Naive thymus-derived CD4-positive, alpha-beta T cell (primary cell): ENCODE results near the gene KARS1. TPM values are rescaled to one million over a fixed set of nuclear protein-coding genes. Genes with fewer than 3 reads are reported as not detected.

Experiments used
- ATAC-seq: fragments of 150-1000 bp; cut with Tn5 transposase; 2 replicates; pipeline ENCODE4 v1.10.0; 2021; ENCODE audit warnings: mild to moderate bottlenecking, moderate library complexity
- CTCF ChIA-PET: fragments of 350-600 bp; sonication (Branson Sonifier 250); formaldehyde crosslinking; loops from one replicate; lab custom pipeline; 2021; ENCODE audit warnings: antibody characterized with exemption; lab: Charles Lee
- POLR2A ChIA-PET: fragments of 350-600 bp; sonication (Branson Sonifier 250); formaldehyde crosslinking; loops from one replicate; lab custom pipeline; 2021; ENCODE audit warnings: antibody characterized with exemption, inconsistent platforms; lab: Charles Lee
- DNase-seq, 9 donors: peaks; one replicate each; pipeline versions ENCODE4 v3.0.0 to v3.0.0-alpha.2; 2020 to 2022; ENCODE audit warnings: mixed read lengths in 1 of 9
- H3K27ac ChIP-seq: one replicate; pipeline ENCODE4 v1.7.0; 2013; ENCODE audit warnings: mild to moderate bottlenecking, low read depth, low read length, moderate library complexity
- H3K27me3 ChIP-seq, 2 donors: one replicate each; pipeline ENCODE4 v1.7.0; 2013; ENCODE audit warnings: low read length in 2 of 2, mild to moderate bottlenecking in 2 of 2, moderate library complexity in 2 of 2; ENCODE audit not compliant: control insufficient read depth in 2 of 2, insufficient read depth in 2 of 2
- H3K36me3 ChIP-seq, 3 experiments: 1 replicate in 2 of 3; 2 replicates in 1 of 3; pipeline ENCODE4 v1.7.0; 2013; ENCODE audit warnings: low read length in 3 of 3, mild to moderate bottlenecking in 3 of 3, moderate library complexity in 1 of 3; ENCODE audit not compliant: insufficient read depth in 3 of 3, control insufficient read depth in 2 of 3
- H3K4me1 ChIP-seq, 2 donors: one replicate each; pipeline ENCODE4 v1.7.0; 2013; ENCODE audit warnings: low read length in 2 of 2, mild to moderate bottlenecking in 2 of 2, moderate library complexity in 1 of 2; ENCODE audit not compliant: control insufficient read depth in 2 of 2, insufficient read depth in 2 of 2
- H3K4me3 ChIP-seq: 2 replicates; pipeline ENCODE4 v1.7.0; 2013; ENCODE audit warnings: mild to moderate bottlenecking, low read length
- H3K9me3 ChIP-seq, 3 experiments: 1 replicate in 2 of 3; 2 replicates in 1 of 3; pipeline ENCODE4 v1.7.0; 2013; ENCODE audit warnings: low read length in 3 of 3; ENCODE audit not compliant: control insufficient read depth in 2 of 3
- H3K27ac Mint-ChIP-seq, 9 donors: one replicate each; pipeline ENCODE4 v1.8.0; 2020 to 2022; ENCODE audit warnings: mixed read lengths in 9 of 9, mild to moderate bottlenecking in 8 of 9, moderate library complexity in 5 of 9, inconsistent platforms in 2 of 9
- H3K27me3 Mint-ChIP-seq, 5 donors: one replicate each; pipeline ENCODE4 v1.8.0; 2021 to 2022; ENCODE audit warnings: mixed read lengths in 5 of 5, mild to moderate bottlenecking in 1 of 5
- H3K36me3 Mint-ChIP-seq, 5 donors: one replicate each; pipeline ENCODE4 v1.8.0; 2020 to 2022; ENCODE audit warnings: mixed read lengths in 5 of 5, mild to moderate bottlenecking in 3 of 5, inconsistent platforms in 1 of 5
- H3K4me1 Mint-ChIP-seq, 7 donors: one replicate each; pipeline ENCODE4 v1.8.0; 2020 to 2022; ENCODE audit warnings: mixed read lengths in 7 of 7, mild to moderate bottlenecking in 3 of 7, inconsistent platforms in 1 of 7
- H3K4me3 Mint-ChIP-seq, 10 donors: one replicate each; pipeline ENCODE4 v1.8.0; 2020 to 2022; ENCODE audit warnings: mild to moderate bottlenecking in 10 of 10, mixed read lengths in 10 of 10, moderate library complexity in 6 of 10, inconsistent platforms in 2 of 10
- H3K9me3 Mint-ChIP-seq, 11 donors: one replicate each; pipeline ENCODE4 v1.8.0; 2020 to 2022; ENCODE audit warnings: mixed read lengths in 11 of 11, mild to moderate bottlenecking in 4 of 11, inconsistent platforms in 1 of 11, moderate library complexity in 1 of 11
- intact Hi-C, 2 donors: fragments of 100-400 bp; cut with micrococcal nuclease; formaldehyde crosslinking; loops; one replicate each; pipeline ENCODE4 v1.15.1; 2023
- polyA plus RNA-seq, 2 donors: library from polyadenylated mRNA; unstranded; fragments of 300-500 nt; fragmentation: Illumina TruSeq; gene quantifications; one replicate each; pipeline ENCODE4 v1.2.3, GENCODE V29; 2021
- total RNA-seq, 6 experiments: library from RNA in 5 of 6; stranded (reverse) in 5 of 6; gene quantifications; 1 replicate in 5 of 6; 2 replicates in 1 of 6; pipeline ENCODE4 v1.2.3 and lab custom pipeline; 2021 to 2026

The KARS1 gene
- total and polyA plus RNA-seq, 7 experiments from 2014 or later = 118 to 216 (median 141) TPM

DNA sequence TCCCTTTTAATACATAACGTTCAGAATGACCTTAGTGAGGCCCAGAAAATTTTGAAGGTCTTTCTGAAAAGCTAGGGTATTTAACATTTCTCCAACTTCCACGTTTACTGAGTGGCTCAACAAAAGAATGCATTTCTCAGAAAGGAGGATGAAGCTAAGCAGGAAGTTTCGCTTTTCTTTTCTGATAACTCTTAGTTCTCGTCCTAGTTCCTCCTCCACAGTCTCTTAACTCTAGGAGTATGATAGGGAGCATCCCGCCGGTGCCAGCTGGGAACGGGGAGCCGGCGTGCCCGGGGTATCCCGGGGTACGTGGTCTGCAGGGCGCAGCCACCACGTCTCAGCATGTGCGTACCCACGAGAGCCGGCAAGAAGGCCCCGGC lies 363 bp downstream of the KARS1 start:
- POLR2A ChIA-PET = interaction anchor here (0.5 to 8.2 kb wide), 21 partner anchors 9 to 1544 kb away, joined by 3 to 118 read pairs (median 12); partner anchors contain the start of genes ADAT1, CFDP1, GABARAPL2 and GLG1
- H3K4me3 Mint-ChIP-seq = peak overlapping the region; percentile 90 to 100 (median 99)
- no peak for DNase-seq
- Histone ChIP-seq H3K4me3 (peak overlapping the region; percentile 97), H3K4me1 (peaks cover 32 to 51% of the 10 kb centered on the region in 2 donors), H3K9me3 (no peaks in the 10 kb centered on the region), H3K27me3 (no peaks in the 10 kb centered on the region), H3K36me3 (peaks cover 0 to 41% (median 11%) of the 10 kb centered on the region in 3 experiments), H3K27ac (peak overlapping the region; percentile 97)
- peaks cover 0 to 10% (median 0%) of the 10 kb centered on the region in 11 donors for H3K9me3 Mint-ChIP-seq
- intact Hi-C loops = loop anchor here (1.0 to 10.0 kb wide), 15 partner anchors 24 to 1543 kb away; partner anchors contain the start of genes ADAT1 (in 2 of the 2), CFDP1 (in 2 of the 2), GABARAPL2 (in 2 of the 2) and TMEM170A (in 2 of the 2)
- no peaks in the 10 kb centered on the region for H3K27me3 Mint-ChIP-seq
- peaks cover 9 to 38% (median 19%) of the 10 kb centered on the region in 5 donors for H3K36me3 Mint-ChIP-seq
- peaks cover 31 to 76% (median 64%) of the 10 kb centered on the region in 7 donors for H3K4me1 Mint-ChIP-seq
- CTCF ChIA-PET = interaction anchor here (0.6 to 2.0 kb wide), 3 partner anchors 25 to 176 kb away, joined by 3 to 8 read pairs (median 3); partner anchors contain the start of genes ADAT1 and GABARAPL2
- peak overlapping the region; percentile 91 to 99 (median 99) for H3K27ac Mint-ChIP-seq
- ATAC-seq = peak; percentile 10

DNA sequence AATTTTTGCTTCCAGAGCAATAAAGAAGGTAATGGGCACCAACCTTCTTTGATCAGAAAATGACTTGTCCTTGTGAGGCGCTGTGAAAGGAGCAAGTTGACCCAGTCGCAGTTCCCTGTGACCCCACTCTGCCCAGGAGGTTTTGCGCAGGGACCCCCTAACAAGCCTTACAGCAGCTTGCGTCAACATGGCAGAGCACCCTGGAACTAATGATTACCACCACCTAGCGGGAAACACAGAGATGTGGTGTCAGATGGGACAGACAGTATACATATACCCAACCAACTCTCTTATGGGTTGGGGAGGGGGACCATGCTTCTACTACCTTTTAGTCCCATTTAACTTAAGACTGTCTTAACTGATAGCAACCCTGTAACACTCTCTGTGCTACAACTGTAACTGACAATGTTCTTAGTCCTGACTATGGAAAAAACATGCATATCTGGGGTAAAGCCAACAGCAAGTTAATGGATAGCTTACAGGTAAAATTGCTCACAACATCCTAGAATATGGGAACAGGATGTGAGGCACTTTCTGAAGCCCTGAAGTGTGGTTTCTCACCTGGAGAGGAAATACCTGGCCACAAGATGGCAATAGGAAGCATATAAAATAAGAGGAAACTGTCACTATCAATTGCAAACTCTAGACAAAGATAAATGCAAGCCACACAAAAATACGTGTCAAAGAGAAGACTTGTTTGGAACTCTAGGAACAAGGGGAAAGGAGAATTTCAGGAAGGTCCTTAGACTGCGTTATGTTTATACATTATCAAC lies 3.0 kb downstream of the KARS1 start:
- ChIA-PET CTCF (interaction anchor here (0.7 kb wide), 1 partner anchor 120 kb away, joined by 3 read pairs; no protein-coding TSS in a partner anchor), POLR2A (interaction anchor here (0.9 to 8.2 kb wide), 3 partner anchors 12 to 23 kb away, joined by 3 to 118 read pairs (median 4); partner anchors contain the start of gene ADAT1)
- Histone ChIP-seq H3K4me1 (peaks cover 25 to 35% of the 10 kb centered on the region in 2 donors), H3K27ac (no peak overlapping the region), H3K9me3 (no peaks in the 10 kb centered on the region), H3K36me3 (peaks cover 13 to 65% (median 30%) of the 10 kb centered on the region in 3 experiments), H3K27me3 (no peaks in the 10 kb centered on the region), H3K4me3 (no peak overlapping the region)
- peaks cover 13 to 65% (median 56%) of the 10 kb centered on the region in 7 donors for H3K4me1 Mint-ChIP-seq
- H3K9me3 Mint-ChIP-seq = peaks cover 0 to 10% (median 0%) of the 10 kb centered on the region in 11 donors
- peaks cover 9 to 37% (median 26%) of the 10 kb centered on the region in 5 donors for H3K36me3 Mint-ChIP-seq
- DNase-seq (peak in 3 of 9 donors; percentile 31 to 46 (median 39)), ATAC-seq (no peak)
- H3K4me3 Mint-ChIP-seq = peak overlapping the region; percentile 46 to 79 (median 72)
- no peaks in the 10 kb centered on the region for H3K27me3 Mint-ChIP-seq
- intact Hi-C loops = loop anchor here (1.0 to 10.0 kb wide), 5 partner anchors 120 to 1347 kb away; partner anchors contain the start of genes PSMD7 (in 1 of the 2) and ZFP1 (in 1 of the 2)
- H3K27ac Mint-ChIP-seq = peak overlapping the region; percentile 45 to 86 (median 77)

DNA sequence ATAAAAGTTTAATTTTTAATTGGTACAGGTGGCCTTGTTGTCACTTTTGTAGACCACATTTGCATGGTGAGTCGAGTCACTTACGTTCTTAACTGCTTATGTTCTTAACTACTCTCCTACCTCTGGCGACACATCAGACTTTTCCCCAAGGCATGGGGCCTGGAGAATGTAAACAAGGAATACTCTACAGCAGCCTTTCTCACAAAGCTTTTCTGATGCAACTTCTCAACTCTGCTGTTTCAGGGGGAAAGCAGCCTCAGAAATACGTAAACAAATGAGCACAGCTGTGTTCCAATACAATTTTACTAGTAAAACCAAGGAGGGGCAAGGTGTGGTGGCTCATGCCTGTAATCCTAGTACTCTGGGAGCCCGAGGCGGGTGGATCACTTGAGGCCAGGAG lies 6.9 kb downstream of the KARS1 start:
- Histone ChIP-seq H3K36me3 (peaks cover 32 to 81% (median 46%) of the 10 kb centered on the region in 3 experiments), H3K9me3 (no peaks in the 10 kb centered on the region), H3K4me3 (no peak overlapping the region), H3K27ac (no peak overlapping the region), H3K4me1 (peaks cover 14 to 24% of the 10 kb centered on the region in 2 donors), H3K27me3 (no peaks in the 10 kb centered on the region)
- peaks cover 20 to 56% (median 51%) of the 10 kb centered on the region in 7 donors for H3K4me1 Mint-ChIP-seq
- H3K27ac Mint-ChIP-seq = peak overlapping the region in 2 of 9 donors; percentile 38 to 59
- CTCF ChIA-PET = no interaction called here
- intact Hi-C loops = loop anchor here (10.0 kb wide), 1 partner anchor 1276 kb away; no protein-coding TSS in a partner anchor
- H3K4me3 Mint-ChIP-seq = no peak overlapping the region
- peaks cover 8 to 50% (median 37%) of the 10 kb centered on the region in 5 donors for H3K36me3 Mint-ChIP-seq
- H3K9me3 Mint-ChIP-seq = peaks cover 0 to 2% (median 0%) of the 10 kb centered on the region in 11 donors
- POLR2A ChIA-PET = no interaction called here
- DNase-seq = no peak
- no peak for ATAC-seq
- no peaks in the 10 kb centered on the region for H3K27me3 Mint-ChIP-seq

DNA sequence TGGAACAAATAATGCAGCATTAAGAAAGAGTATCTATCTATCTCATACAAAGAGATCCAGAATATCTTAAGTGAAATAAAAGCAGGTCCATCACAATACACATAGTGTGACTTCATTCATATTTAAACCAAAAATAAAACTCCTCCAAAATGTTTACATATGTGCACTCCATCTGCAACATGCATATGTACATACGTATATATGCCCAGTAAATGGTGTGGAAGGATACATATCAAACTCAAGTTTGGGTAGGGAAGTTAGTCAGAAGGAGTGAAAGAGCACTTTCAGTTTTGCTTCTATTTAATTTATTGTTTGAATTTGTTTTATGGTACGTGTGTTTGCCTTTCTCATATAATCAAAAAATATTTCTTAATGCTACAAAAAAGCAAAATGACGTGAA lies 12.4 kb downstream of the KARS1 start:
- ATAC-seq = no peak
- Mint-ChIP-seq H3K9me3 (no peaks in the 10 kb centered on the region), H3K4me1 (peaks cover 8 to 16% (median 13%) of the 10 kb centered on the region in 7 donors), H3K27me3 (no peaks in the 10 kb centered on the region), H3K36me3 (peaks cover 15 to 65% (median 42%) of the 10 kb centered on the region in 5 donors), H3K27ac (peak overlapping the region in 2 of 9 donors; percentile 19 to 21), H3K4me3 (no peak overlapping the region)
- Histone ChIP-seq H3K4me1 (no peaks in the 10 kb centered on the region), H3K27me3 (no peaks in the 10 kb centered on the region), H3K36me3 (peaks cover 41 to 91% (median 64%) of the 10 kb centered on the region in 3 experiments), H3K9me3 (no peaks in the 10 kb centered on the region), H3K27ac (no peak overlapping the region), H3K4me3 (no peak overlapping the region)
- no peak for DNase-seq
- ChIA-PET POLR2A (interaction anchor here (0.9 to 2.1 kb wide), 2 partner anchors 10 to 13 kb away, joined by 3 to 16 read pairs; partner anchors contain the start of genes KARS1 and TERF2IP), CTCF (no interaction called here)
- intact Hi-C loops = no loop called here

DNA sequence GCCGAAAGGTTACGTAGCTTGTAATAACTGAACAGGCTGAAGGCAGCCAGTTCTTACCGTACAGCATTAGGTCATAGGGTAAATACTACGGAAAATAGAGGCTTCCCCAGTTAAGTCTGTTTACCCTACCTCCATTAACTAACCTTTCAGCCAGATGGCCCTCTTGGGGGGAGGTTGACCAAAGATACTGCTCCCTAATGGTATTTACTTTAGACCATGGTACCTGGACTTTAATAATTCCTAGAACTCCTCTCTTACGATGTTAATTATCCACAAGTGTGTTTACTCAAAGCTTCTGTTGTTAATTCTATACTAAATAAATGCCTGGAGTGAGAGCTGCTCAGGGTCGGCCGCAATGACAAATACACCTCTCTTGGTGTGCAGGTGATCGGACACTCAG lies 14.6 kb downstream of the KARS1 start:
- H3K36me3 Mint-ChIP-seq = peaks cover 19 to 73% (median 47%) of the 10 kb centered on the region in 5 donors

DNA sequence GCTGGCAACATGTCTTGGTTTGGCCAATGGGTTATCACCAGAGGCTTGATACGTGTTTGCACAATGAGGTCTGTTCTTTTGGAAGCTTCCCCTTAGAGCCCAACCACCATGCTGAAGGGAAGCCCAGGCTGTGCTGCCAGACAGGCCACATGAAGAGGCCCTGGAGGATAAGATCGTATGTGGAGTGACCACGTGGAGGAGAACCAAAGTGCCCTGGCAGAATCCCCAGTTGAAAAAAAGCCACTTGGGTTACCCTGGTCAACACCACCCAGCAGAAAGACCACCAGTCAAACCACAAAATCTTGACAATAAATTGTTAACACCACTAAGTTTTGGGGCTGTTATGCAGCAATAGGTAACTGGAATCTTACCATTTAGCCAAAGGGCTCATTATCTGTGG lies 17.4 kb downstream of the KARS1 start:
- ChIA-PET POLR2A (interaction anchor here (2.0 to 8.2 kb wide), 2 partner anchors 12 to 18 kb away, joined by 5 to 63 read pairs; partner anchors contain the start of genes KARS1 and TERF2IP), CTCF (interaction anchor here (0.7 kb wide), 1 partner anchor 164 kb away, joined by 3 read pairs; no protein-coding TSS in a partner anchor)
- intact Hi-C loops = no loop called here
- H3K27ac Mint-ChIP-seq = peak overlapping the region in 2 of 9 donors; percentile 14 to 57
- H3K4me1 Mint-ChIP-seq = peaks cover 23 to 40% (median 34%) of the 10 kb centered on the region in 7 donors
- no peak overlapping the region for H3K27ac ChIP-seq
- H3K9me3 ChIP-seq = no peaks in the 10 kb centered on the region
- no peak overlapping the region for H3K4me3 Mint-ChIP-seq
- no peak for ATAC-seq
- peaks cover 25 to 72% (median 48%) of the 10 kb centered on the region in 3 experiments for H3K36me3 ChIP-seq
- no peaks in the 10 kb centered on the region for H3K27me3 ChIP-seq
- no peaks in the 10 kb centered on the region for H3K9me3 Mint-ChIP-seq
- no peaks in the 10 kb centered on the region for H3K27me3 Mint-ChIP-seq
- H3K36me3 Mint-ChIP-seq = peaks cover 19 to 71% (median 55%) of the 10 kb centered on the region in 5 donors
- no peak for DNase-seq
- H3K4me3 ChIP-seq = no peak overlapping the region
- peaks cover 20 to 21% of the 10 kb centered on the region in 2 donors for H3K4me1 ChIP-seq

More for the DNA sequence above, 14.6 kb downstream of the KARS1 start:
- no peak for DNase-seq
- Histone ChIP-seq H3K27ac (no peak overlapping the region), H3K4me1 (peaks cover 11% of the 10 kb centered on the region in 2 donors), H3K27me3 (no peaks in the 10 kb centered on the region), H3K36me3 (peaks cover 44 to 94% (median 66%) of the 10 kb centered on the region in 3 experiments), H3K9me3 (no peaks in the 10 kb centered on the region), H3K4me3 (no peak overlapping the region)
- Mint-ChIP-seq H3K27me3 (no peaks in the 10 kb centered on the region), H3K9me3 (no peaks in the 10 kb centered on the region), H3K4me3 (no peak overlapping the region), H3K27ac (no peak overlapping the region), H3K4me1 (peaks cover 15 to 24% (median 18%) of the 10 kb centered on the region in 7 donors)
- ChIA-PET CTCF (no interaction called here), POLR2A (interaction anchor here (1.1 to 8.2 kb wide), 3 partner anchors 12 to 19 kb away, joined by 3 to 63 read pairs (median 3); partner anchors contain the start of genes KARS1 and TERF2IP)
- intact Hi-C loops = no loop called here
- ATAC-seq = no peak
